Heart left ventricle (tissue), 13 donors: ENCODE results near the gene TTI1.

Experiments
- CTCF ChIP-seq, 12 donors: fragments of 200-600 bp; sonication (generic) in 4 of 12; IDR thresholded peaks; one replicate each; pipeline versions ENCODE4 v1.5.0 to v1.8.0; 2018 to 2022; ENCODE audit warnings: antibody characterized with exemption in 12 of 12, mild to moderate bottlenecking in 5 of 12
- POLR2A ChIP-seq, 2 donors: fragments of 450-650 bp; IDR thresholded peaks; one replicate each; pipeline ENCODE4 v1.6.1; 2017; ENCODE audit warnings: antibody characterized with exemption in 2 of 2, mild to moderate bottlenecking in 2 of 2, moderate library complexity in 2 of 2
- donor health status: ischemic (EF 13 %, LVEDD 7.1; RV severe dilation, severe dysfunction).
- donor health status: DM: no; HTN: yes; CAD: no.
- donor health status: DM: no; HTN: no; CAD: no.
- donor health status: ischemic (EF 25% LVEDD 6.9; RV normal size, moderate dysfunction).
- donor health status: ischemic (EF 25% LVEDD 5.7; RV mildly dilated, moderate dysfunction).
- donor health status: ischemic (EF 35%, LVEDD 5.7; RV mildly dilated, moderate dysfunction).
- donor health status: nonischemic (EF 11% LVEDD 7.7; RV severe dilation, severe dysfunction).
- donor health status: DM: yes; HTN: yes; CAD: no.
- donor health status: PGD.
- donor health status: ischemic (EF 29% LVEDD 5.4; RV normal size, mild dysfunction).
- donor health status: nonischemic (EF 23%, LVEDD 6.1; RV moderate dilation, normal function).

- TF ChIP-seq POLR2A (IDR thresholded peaks at IDR 0.05) (no peak), CTCF (IDR thresholded peaks at IDR 0.05) (no peak)
Observed at GRCh38 chr20:38018385-38018784, 14.9 kb downstream of the TTI1 start.
